Measurements from ENCODE around the gene FMNL2. TPM values are rescaled to one million over a fixed set of nuclear protein-coding genes. Genes with fewer than 3 reads are reported as not detected.

Gene FMNL2
- total RNA-seq, 1 donor from 2014 or later = 12.0 TPM

- Histone ChIP-seq H3K4me3 (no peak overlapping the region), H3K27ac (no peak overlapping the region), H3K9me3 (no peaks in the 10 kb centered on the region), H3K36me3 (peaks cover 0 to 9% of the 10 kb centered on the region in 2 donors), H3K4me1 (no peaks in the 10 kb centered on the region), H3K27me3 (no peaks in the 10 kb centered on the region)
- DNase-seq (ENCODE audit: low spot score in 2 of 2) = no peak
- intact Hi-C loops (cut with DNase I) = no loop called here
- TF ChIP-seq, protein P1, sequence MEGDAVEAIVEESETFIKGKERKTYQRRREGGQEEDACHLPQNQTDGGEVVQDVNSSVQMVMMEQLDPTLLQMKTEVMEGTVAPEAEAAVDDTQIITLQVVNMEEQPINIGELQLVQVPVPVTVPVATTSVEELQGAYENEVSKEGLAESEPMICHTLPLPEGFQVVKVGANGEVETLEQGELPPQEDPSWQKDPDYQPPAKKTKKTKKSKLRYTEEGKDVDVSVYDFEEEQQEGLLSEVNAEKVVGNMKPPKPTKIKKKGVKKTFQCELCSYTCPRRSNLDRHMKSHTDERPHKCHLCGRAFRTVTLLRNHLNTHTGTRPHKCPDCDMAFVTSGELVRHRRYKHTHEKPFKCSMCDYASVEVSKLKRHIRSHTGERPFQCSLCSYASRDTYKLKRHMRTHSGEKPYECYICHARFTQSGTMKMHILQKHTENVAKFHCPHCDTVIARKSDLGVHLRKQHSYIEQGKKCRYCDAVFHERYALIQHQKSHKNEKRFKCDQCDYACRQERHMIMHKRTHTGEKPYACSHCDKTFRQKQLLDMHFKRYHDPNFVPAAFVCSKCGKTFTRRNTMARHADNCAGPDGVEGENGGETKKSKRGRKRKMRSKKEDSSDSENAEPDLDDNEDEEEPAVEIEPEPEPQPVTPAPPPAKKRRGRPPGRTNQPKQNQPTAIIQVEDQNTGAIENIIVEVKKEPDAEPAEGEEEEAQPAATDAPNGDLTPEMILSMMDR (IDR thresholded peaks at IDR 0.05) = no peak
Observed at GRCh38 chr2:152558158-152558984, 223.4 kb downstream of the FMNL2 start.

DNA sequence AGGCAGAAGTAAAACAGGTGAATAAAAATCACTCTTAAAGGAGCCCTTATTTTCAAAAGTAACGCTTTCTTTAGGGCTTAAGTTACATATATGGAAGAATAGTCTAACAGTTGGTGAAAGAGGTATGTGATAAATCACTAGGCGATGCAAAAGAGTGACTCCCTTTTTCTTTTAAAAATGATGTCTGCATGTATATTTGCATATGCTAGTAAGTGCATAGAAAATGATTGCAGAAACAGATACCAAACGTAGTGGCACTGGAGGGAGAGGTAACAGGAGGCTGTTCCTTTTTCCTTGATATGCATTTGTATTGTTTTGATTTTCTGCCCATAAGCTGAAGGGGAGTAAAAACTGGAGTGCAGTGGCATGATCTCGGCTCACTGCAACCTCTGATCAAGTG is 224.0 kb downstream of the FMNL2 start:
- no peak for DNase-seq (ENCODE audit: low spot score in 2 of 2)
- TF ChIP-seq, protein P1 (IDR thresholded peaks at IDR 0.05) = no peak
- H3K9me3 ChIP-seq = no peaks in the 10 kb centered on the region
- H3K27ac ChIP-seq = no peak overlapping the region
- peaks cover 0 to 9% of the 10 kb centered on the region in 2 donors for H3K36me3 ChIP-seq
- no peak overlapping the region for H3K4me3 ChIP-seq
- intact Hi-C loops (cut with DNase I) = no loop called here
- H3K27me3 ChIP-seq = no peaks in the 10 kb centered on the region
- no peaks in the 10 kb centered on the region for H3K4me1 ChIP-seq

GRCh38 chr2:152560166-152560565 is 225.2 kb downstream of the FMNL2 start:
- no peaks in the 10 kb centered on the region for H3K27me3 ChIP-seq
- no peaks in the 10 kb centered on the region for H3K4me1 ChIP-seq
- intact Hi-C loops (cut with DNase I) = no loop called here
- TF ChIP-seq, protein P1 (IDR thresholded peaks at IDR 0.05) = no peak
- H3K9me3 ChIP-seq = no peaks in the 10 kb centered on the region
- H3K27ac ChIP-seq = no peak overlapping the region
- H3K36me3 ChIP-seq = peaks cover 0 to 9% of the 10 kb centered on the region in 2 donors
- DNase-seq (ENCODE audit: low spot score in 2 of 2) = no peak
- H3K4me3 ChIP-seq = no peak overlapping the region

DNA sequence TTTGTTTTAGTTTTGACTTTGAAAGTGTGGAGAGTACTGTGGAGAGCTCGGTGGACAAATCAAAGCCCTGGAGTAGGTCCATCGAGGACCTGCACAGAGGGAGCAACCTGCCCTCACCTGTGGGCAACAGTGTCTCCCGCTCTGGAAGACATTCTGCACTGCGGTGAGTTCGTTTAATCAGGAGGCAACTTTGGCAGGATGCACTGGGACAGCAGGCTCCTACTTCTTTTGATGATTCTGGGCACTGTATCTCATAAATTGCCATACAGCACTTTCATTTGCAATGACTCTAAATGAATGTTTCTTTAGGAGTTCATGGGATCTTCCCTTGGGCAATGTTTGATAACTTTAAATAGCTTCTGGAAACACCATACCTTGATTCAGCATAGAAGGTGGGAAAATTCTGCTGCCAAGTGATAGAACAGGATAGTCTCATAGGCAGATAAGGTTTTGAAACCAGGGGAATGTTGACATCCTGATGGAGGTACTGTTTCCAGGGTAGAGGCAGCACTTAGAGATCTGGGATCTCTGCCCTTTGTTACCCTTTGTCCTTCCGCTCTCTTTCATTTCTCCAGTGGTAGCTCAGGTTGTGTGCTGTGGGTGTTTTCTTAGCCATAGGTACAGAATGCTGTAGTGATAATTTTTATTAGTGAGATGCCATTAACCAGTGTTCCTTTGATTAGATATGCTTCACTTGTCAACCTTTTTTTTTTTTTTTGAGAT is 226.1 kb downstream of the FMNL2 start:
- TF ChIP-seq, protein P1 (IDR thresholded peaks at IDR 0.05) = no peak
- intact Hi-C loops (cut with DNase I) = no loop called here
- Histone ChIP-seq H3K27me3 (no peaks in the 10 kb centered on the region), H3K27ac (no peak overlapping the region), H3K36me3 (peaks cover 0 to 9% of the 10 kb centered on the region in 2 donors), H3K9me3 (no peaks in the 10 kb centered on the region), H3K4me3 (no peak overlapping the region), H3K4me1 (no peaks in the 10 kb centered on the region)
- DNase-seq (ENCODE audit: low spot score in 2 of 2) = no peak

- H3K27ac ChIP-seq = no peak overlapping the region
- H3K27me3 ChIP-seq = no peaks in the 10 kb centered on the region
- no peaks in the 10 kb centered on the region for H3K9me3 ChIP-seq
- no peaks in the 10 kb centered on the region for H3K4me1 ChIP-seq
- H3K4me3 ChIP-seq = no peak overlapping the region
- TF ChIP-seq, protein P1 (IDR thresholded peaks at IDR 0.05) = no peak
- DNase-seq (ENCODE audit: low spot score in 2 of 2) = no peak
- intact Hi-C loops (cut with DNase I) = no loop called here
- peaks cover 0 to 9% of the 10 kb centered on the region in 2 donors for H3K36me3 ChIP-seq
Observed at GRCh38 chr2:152562198-152562884, 227.4 kb downstream of the FMNL2 start.
